NCI-H2196 treated with DMSO at 0.1 percent for 48 hours (cell line): Measurements from ENCODE around the gene FKBP7.
A peak's percentile ranks its signal among the peaks of the same experiment; 100 is the strongest.
"Not testable (repeated sequence)": the region's sequence is repeated elsewhere in the genome, so short reads cannot be mapped to it uniquely, and the experiment has no call there.

Source experiments
- DNase-seq: peaks from one replicate; lab custom pipeline; 2025; ENCODE audit not compliant: unreplicated experiment; lab: John Stamatoyannopoulos, UW

The FKBP7 gene

DNA sequence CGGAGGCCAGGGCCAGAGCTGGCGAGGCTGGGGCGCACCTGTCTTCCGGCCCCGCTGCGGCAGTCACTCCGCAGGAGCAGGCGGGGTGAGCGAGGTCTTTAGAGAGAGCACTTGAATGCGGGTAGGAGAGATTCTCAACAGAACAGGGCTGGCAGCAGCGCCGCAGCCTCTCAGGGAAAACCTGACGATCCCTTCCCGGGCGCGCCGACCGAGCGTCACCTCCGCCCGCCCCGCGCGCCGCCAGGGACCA lies 28.0 kb downstream of the FKBP7 start:
- DNase-seq, result no peak

DNA sequence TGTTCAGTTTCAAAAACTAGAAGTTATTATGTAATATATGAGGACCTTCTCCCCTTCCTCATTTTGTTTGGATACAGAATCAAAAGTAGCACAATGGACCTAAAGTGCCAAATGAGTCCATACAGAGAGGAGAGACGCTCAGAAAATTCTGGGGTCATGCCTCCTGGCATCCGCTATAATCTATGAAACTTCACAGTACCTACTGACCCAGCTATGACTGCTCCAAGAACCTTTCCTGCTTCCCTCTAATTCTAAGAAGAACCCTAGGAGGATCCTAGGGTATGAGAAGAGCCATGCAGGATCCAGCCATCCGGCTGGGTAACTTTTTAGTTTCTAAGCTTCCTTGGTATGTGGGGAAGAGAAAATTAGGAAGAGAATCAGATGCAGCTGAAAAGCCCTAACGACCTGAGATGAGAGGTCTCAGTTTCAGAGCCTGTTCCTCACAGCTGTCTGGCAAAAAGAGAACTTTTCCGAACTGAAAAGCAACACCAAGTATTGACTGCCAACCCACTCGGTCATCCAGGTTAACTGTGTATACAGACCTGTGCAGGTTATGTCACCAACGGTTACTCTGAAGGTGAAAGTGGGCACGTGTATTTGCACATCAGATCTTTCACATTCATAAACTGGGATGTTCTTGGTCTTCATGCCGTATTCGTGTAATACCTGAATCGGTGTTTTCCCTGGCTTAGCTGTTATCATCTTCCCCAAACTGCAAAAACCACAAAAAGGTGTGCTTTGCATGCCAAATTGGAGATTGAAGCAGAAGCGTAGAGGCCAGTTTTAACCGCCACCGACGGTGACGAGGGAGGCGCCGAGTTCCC lies 28.5 kb downstream of the FKBP7 start:
- DNase-seq, result no peak

DNA sequence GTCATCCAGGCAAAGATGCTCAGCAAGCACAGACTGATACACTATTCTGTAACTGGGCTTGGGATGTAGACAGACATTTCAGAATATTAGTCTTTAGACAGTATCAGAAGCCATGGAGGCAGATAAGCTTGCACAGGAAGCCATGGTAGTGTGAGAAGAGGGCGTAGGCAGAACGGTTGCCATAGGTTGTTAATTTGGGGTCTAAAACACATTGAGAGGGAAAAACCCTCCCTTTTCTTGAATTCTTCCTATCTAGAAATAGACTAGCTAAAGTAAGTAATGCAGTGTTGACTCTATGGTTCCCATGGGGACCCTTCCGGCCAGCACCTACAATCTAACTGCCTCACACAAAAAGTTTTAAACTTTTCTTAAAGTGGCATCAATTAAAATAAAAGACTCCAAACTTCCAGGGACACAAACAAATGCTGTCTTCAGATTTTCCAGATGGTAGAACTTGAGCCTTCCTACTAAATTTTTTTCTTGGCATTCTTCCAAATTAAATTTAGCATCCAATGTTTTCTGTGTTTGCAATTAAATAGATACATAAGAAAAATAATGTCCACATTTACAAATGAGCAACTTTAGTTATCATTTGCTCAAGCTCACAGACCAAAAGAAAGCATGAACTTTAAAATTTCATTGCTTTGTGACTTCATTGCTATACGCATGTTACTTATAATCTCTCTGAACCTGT lies 29.3 kb downstream of the FKBP7 start:
- DNase-seq, result no peak

DNA sequence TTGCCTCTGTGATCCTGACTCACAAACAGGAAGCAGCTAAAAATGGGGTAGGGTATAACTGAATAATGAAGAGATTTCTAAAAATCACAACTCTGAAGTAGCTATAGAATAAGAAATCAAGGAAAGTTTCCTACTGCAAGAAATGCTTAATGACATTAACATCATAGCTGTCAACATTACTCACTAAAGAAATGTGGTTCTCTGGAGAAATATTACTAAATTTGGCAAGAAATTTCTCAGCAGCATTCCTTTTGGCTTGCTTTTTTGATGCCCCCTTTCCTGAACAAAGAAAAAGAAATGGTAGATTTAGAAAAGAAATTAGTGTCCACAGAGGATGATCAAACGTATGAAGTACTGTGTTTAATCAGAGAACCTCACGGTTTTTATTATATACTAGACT lies 37.0 kb downstream of the FKBP7 start:
- DNase-seq, result no peak

DNA sequence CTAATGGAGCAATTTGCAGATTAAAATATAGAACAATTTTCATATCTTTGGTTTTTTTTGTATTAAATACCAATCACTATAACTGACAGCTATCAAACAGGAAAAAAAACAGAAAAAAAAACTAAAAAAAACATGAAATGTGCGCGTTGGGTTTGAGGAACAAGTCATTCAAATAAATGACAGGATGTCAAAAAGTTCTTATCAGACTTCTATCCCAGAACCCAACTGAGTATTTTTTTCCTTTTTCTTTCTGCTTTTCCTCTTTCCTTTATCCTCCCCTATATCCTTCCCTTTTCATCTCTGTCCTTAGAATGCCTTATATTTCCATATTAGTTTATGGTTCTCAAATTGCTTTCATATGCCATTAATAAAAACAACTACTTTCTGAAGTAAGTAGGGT lies 41.7 kb downstream of the FKBP7 start:
- DNase-seq, result no peak

DNA sequence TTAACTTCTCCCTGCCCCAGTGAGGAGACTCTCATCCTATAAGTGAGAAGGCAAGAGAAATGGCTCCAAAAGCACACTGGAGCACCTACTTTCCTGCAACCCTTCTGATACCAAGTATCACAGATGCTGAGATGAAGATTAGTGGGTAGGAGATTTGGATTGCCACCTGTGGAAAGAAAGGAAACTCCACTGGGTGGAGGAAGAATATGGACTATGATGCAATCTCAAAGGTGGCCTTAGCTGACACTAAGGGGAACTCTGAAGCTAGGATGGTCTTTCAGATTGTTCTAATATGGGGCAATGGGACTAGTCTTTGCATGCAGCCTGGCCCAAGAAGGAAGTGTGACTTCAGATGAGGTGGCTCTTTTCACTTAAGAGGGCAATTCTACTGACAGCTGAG lies 49.1 kb downstream of the FKBP7 start:
- DNase-seq, result no peak

DNA sequence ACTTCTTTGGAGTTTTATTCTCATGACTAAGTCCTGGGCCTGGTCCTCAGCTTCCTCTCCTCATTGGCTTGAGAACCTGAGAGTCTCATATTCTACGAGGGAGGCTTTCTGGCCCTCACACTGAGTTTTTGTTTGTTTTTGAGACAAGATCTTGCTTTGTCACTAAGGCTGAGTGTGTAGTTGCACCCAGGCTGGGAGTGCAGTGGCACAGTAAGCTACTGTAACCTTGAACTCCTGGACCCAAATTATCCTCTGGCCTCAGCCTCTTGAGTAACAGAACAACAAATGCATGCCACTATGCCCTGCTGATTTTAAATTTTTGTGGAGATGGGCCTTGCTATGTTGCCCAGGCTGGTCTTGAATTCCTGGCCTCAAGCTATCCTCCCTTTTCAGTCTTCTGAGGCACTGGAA lies 50.0 kb downstream of the FKBP7 start:
- DNase-seq, result no peak

DNA sequence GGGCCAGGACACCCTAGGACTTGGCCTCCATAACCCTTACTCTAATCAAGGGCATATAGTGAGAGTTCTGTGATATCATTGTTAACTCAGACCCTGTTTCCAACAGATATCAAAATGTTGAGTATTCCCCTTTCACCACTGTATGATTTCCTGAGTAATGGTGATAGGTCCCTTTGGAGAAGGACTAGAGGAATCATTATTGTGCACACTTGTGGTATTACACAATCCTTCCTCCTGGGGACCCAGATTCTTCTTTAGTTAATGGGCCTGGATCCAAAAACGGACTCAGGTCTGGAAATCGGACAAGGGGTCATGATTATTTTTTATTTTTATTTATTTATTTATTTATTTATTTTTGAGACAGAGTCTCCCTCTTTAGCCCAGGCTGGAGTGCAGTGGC lies 50.9 kb downstream of the FKBP7 start:
- no peak for DNase-seq

DNA sequence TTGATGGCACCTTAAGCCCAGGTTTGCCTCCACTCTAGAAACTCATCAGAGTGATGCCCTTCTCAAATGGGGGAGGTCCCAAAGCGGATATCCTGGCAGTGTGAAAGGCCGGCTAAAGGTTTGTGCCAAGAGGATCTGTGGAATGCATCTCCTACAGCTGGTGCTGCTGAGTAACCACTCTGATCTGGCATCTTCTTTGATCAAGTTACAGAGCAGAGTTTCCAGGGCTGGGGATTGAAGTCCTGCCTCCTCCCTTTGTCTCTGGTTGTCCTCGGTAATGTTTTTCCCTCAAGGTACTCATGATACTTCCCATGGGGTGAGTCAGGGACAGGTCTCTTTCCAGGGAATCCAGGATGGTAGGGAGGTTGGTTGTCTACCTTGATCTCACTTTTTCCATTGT lies 52.0 kb downstream of the FKBP7 start:
- DNase-seq, result no peak

DNA sequence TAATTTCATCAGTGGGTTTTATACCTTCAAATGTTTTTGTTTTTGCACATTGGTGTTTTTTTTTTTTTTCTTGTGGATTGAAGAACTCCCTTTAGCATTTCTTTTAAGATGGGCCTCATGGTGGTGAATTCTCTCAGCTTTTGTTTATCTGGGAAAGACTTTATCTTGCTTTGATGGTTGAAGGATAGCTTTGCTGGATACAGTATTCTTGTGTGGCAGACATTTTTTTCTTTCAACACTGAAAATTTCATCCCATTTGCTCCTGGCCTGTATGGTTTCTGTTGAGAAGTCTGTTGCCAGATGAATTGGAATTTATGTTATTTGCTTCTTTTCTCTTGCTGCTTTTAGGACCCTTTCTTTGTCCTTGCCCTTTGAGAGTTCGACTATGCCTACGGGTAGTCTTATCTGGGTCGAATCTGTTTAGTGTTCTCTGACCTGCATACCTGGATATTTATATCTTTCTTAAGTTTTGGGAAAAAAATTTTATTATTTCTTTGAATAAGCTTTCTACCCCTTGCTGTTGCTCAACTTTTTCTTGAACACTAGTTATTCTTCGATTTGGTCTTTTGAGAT lies 53.1 kb downstream of the FKBP7 start:
- no peak for DNase-seq

DNA sequence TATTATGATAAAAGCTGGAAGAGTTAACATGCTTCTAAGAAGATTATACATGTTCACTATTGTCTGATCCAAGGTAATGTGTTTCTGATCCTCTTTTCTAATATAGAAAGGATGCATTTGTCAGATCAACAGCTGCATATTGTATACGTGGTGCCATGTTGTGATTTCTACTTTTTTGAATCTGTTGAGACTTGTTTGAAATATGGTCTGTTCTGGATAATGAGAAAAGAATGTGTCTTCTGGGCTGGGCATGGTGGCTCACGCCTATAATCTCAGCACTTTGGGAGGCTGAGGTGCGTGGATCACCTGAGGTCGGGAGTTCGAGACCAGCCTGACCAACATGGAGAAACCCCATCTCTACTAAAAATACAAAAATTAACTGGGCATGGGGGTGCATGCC lies 54.7 kb downstream of the FKBP7 start:
- DNase-seq, result not testable (repeated sequence)

DNA sequence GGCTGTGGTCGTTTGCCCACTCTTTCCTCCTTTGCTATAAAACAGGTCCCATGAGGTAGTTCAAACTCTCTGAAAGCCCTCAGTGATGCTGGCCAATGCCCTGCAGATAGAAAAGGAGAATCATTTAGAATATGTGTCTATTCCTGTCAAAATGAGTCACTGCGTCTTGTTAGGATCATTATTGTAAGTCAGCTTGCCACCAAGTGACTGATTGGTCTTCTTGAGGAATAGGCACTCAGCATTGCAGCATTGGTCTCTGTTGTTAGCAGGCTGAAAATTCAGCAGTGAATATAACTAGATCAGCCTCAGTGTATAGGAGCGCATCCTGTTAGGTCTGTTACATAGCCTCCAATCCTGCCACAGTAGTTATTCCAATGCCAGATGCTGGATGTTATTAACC lies 56.3 kb downstream of the FKBP7 start:
- no peak for DNase-seq

DNA sequence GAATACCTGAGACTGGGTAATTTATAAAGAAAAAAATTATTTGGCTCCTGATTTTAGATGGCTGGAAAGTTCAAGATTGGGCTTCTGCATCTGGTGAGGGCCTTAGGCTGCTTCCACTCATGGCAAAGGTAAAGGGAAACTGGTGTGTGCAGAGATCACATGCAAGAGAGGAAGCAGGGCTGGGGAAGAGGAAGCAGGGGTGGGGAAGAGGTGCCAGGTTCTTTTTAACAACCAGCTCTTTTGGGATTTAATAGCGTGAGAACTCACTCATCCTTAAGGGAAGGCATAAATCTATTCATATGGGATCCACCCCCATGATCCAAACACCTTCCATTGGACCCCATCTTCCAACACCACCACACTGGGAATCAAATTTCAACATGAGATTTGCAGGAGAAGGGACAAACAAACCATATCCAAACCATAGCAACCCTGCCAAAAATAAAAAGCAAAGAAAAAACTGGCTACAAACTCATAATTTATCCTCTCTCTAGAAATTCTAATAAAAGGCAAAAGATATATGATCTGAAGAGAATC lies 57.9 kb downstream of the FKBP7 start:
- DNase-seq, result no peak

DNA sequence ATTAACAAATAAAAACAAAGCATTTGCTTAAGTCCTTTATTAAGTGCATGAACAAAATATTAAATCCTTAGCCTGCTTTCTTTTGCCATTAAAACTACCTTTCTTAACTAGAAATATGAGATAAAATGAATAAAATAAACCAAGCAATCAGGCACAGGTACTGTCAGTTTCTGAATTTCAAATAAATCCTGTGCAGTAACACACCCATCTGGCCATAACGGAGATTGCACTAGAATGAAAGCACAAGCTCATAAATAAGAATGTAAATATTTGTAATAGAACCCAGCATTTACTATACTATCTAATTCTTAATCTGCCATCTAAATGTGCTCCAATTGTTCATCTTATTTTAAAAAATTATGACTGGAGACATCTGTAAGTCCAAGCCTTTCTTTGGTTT lies 59.3 kb downstream of the FKBP7 start:
- DNase-seq, result peak; percentile 24

DNA sequence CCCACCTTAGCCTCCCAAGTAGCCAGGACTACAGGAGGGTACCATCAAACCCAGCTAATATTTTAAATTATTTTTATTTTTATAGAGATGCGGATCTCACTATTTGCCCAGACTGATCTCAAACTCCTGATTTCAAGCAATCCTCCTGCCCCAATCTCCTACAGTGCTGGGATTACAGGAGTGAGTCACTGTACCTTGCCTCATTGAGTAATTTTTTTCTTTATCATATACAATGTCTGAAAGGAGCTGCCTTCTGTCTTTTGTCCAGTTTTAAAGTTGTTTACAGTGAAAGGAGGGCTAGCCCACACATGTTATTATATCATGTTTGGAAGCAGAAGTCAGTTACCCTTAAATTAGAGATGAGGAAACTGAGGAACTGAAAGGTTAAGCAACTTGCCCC lies 60.0 kb downstream of the FKBP7 start:
- no peak for DNase-seq

DNA sequence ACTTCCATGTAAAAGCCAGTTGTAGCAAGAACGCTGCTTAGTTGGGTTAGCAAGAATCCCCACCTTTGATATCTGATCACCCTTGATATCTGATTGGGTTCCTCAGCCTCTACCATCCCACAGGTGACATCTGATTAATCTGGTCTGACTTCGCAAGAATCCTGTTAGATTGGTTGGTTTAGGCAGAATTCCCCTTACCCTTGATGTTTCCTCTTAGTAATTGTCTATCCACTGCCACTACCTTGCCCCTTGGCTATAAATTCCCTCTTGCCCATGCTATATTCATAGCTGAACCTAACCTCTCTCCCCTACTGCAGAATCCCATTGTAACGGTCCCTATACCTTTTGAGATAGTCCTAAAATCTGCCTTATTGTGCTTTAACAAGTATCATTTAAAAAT lies 60.5 kb downstream of the FKBP7 start:
- no peak for DNase-seq

DNA sequence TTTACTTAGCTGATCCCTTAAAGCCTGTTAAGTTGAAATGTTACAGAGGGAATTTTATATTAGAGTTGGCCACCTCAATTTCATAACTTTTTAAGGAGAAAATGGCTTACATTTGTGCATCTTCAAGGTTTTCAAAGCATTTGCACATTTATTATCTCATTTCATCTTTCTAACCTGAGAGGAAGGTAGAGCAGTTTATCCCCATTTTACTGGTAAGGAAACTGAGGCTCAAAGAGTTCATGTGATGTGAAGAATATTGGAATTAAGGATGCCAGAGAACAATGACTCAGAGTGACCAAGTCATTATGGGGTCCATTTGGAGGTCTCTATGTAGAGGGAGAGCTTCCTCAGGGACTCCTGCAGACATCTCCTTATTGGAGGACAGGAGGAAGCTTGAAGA lies 62.4 kb downstream of the FKBP7 start:
- no peak for DNase-seq

DNA sequence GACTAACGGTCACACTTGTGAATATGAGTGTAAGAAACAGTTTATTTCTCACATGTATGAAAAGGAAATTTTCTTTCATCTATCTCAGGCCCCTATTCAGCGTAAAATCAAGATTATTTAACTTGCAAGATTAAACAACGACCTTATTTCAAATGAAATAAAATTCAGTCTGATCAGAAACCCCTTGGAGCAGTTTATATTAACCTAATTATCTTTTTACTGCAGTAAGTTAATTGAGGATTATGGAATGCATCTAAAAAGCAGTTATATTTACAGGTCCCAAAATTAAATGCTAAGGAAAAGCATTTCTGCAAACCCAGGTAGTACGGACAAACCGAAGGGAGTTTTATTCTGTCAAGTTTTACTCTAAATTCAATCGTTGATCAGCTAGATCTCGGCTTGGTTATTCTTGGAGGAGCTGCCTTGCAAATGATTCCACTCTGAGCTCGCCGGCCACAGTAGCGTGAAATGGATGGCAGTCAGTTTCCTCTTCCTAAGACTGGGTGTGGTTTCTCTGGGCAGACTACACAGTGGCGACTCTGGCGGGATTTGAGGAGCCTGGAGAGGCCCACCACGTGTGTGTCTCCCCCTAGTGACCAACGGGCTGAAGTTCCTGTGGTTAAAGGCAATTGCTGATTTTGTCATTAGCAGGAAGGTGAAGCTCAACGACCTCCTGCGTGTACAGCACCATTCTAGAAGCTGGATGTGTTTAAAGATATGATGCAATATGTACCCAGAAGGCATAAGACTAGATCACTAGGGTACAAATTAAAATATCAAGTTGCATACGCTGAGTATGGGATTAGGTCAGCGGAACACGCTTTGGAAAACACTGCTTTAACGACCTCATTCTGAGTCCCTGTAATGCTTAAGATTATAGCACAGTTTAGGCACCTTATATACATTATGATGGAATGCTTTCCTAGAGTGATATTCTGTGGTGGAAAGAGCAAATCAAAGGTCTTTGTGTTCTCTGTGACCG lies 63.8 kb downstream of the FKBP7 start:
- peak; percentile 82 for DNase-seq
